WERI-Rb-1 (cell line): ENCODE measurements around the gene ZNF260.
A peak's percentile ranks its signal among the peaks of the same experiment; 100 is the strongest.

Experiments
- DNase-seq: peaks from one replicate; pipeline ENCODE4 v3.0.0-alpha.2; 2020
- H3K27ac ChIP-seq: fragments of 250-450 bp; sonication (Bioruptor Pico); 2 replicates; pipeline ENCODE4 v1.5.1; 2020; ENCODE audit warnings: mild to moderate bottlenecking, moderate library complexity
- H3K27me3 ChIP-seq: fragments of 250-450 bp; sonication (Bioruptor Pico); 2 replicates; pipeline ENCODE4 v1.5.1; 2021; ENCODE audit warnings: mild to moderate bottlenecking, low read depth, moderate library complexity; ENCODE audit not compliant: insufficient read depth, severe bottlenecking
- H3K36me3 ChIP-seq: fragments of 250-450 bp; sonication (Bioruptor Pico); 2 replicates; pipeline ENCODE4 v1.5.1; 2020; ENCODE audit warnings: mild to moderate bottlenecking, moderate library complexity
- H3K4me3 ChIP-seq: 2 replicates; pipeline ENCODE4 v1.5.1; 2011; ENCODE audit warnings: low read depth, mild to moderate bottlenecking, control low read depth, low read length
- H3K9me3 ChIP-seq: fragments of 250-450 bp; sonication (Bioruptor Pico); 2 replicates; pipeline ENCODE4 v1.5.1; 2021; ENCODE audit warnings: mild to moderate bottlenecking, moderate library complexity; ENCODE audit not compliant: severe bottlenecking
- TF ChIP-seq, protein P1 (sequence below): IDR thresholded peaks from 2 replicates; pipeline ENCODE4 v1.5.1; 2011; ENCODE audit warnings: low read depth, mild to moderate bottlenecking, control low read depth, inconsistent platforms, low read length

ZNF260 gene

DNA sequence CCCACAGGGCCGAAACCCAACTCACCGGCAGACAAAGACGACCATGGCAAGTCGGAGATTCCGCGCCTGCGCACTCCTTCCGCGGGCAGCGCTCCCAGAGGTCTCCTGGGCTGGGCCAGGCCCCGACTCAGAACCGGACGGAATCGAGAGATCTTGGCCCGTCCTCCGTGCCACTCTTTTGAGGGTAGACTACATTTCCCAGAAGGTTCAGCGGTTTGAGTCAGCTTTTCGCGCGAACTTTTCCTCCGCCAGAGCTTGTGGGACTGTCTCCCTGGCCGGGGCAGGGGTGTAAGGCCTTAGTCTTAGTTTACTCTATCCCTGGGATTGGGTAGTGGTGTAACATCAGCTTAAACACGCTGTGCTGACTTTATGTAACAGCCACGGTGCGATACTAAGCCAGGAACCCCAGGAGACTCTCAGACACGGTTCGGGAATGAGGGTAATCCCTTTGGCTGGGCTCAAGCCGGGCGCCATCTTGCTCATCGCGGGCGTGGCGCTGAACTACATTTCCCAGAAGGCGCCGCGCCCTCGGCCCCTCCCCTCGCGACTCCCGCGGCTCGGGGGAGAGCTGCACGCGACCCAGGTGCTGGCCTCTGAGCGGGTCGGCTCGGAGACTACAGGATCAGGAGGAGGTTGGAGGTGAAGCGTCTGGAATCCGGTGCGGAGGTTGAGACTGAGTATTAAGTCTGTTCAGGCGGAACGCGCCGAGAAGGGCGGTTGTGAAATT lies at the start of gene ZNF260:
TSS of gene ZNF260 (minus strand) at position 78 of the 727 bp plus-strand sequence. CDS start 13,033 bp downstream, outside the sequence.
- DNase-seq: peak; percentile 97
- Histone ChIP-seq H3K27ac (peak within 1 kb of the TSS; percentile 98), H3K36me3 (peaks cover 33% of the 10 kb centered on the region), H3K9me3 (no peaks in the 10 kb centered on the region), H3K4me3 (peak within 1 kb of the TSS; percentile 87), H3K27me3 (no peaks in the 10 kb centered on the region)
- TF ChIP-seq, protein P1, sequence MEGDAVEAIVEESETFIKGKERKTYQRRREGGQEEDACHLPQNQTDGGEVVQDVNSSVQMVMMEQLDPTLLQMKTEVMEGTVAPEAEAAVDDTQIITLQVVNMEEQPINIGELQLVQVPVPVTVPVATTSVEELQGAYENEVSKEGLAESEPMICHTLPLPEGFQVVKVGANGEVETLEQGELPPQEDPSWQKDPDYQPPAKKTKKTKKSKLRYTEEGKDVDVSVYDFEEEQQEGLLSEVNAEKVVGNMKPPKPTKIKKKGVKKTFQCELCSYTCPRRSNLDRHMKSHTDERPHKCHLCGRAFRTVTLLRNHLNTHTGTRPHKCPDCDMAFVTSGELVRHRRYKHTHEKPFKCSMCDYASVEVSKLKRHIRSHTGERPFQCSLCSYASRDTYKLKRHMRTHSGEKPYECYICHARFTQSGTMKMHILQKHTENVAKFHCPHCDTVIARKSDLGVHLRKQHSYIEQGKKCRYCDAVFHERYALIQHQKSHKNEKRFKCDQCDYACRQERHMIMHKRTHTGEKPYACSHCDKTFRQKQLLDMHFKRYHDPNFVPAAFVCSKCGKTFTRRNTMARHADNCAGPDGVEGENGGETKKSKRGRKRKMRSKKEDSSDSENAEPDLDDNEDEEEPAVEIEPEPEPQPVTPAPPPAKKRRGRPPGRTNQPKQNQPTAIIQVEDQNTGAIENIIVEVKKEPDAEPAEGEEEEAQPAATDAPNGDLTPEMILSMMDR: no peak

DNA sequence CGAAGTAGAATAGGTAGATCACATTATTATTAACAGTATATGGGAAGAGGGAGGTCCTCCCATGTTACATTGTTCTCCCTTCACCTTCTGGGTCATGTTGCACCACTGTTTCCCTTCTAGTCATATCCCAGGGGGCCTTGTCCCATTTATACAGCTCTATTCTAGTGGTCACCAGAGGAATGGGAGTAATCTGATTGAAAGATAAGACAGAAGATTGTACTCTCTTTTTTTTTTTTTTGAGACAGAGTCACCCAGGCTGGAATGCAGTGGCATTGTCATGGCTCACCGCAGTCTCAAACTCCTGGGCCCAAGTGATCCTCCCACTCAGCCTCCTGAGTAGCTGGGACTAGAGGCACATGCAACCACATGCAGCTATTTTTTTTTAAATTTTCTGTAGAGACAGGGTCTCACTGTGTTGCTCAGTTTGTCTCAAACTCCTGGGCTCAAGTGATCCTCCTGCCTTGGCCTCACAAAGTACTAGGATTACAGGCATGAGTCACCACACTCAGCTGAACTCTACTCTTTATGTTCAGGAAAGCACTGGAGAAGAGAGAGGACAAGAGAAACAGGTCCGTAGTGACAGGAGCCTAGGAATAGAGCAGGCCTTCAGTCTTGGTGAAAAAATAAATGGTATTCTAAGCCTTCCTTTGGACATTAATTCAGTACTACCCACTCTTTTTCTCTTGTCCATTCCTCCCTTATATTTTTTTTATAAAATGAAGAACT lies 49.4 kb upstream of the ZNF260 start:
- H3K27ac ChIP-seq: no peak overlapping the region
- no peak overlapping the region for H3K4me3 ChIP-seq
- H3K36me3 ChIP-seq: peaks cover 54% of the 10 kb centered on the region
- DNase-seq: no peak
- no peaks in the 10 kb centered on the region for H3K27me3 ChIP-seq
- TF ChIP-seq, protein P1: no peak
- H3K9me3 ChIP-seq: no peaks in the 10 kb centered on the region

- H3K36me3 ChIP-seq: peaks cover 45% of the 10 kb centered on the region
- DNase-seq: no peak
- no peak overlapping the region for H3K4me3 ChIP-seq
- TF ChIP-seq, protein P1: no peak
- H3K27ac ChIP-seq: peak overlapping the region; percentile 75; the same call in 1 of the 2 replicates
- no peaks in the 10 kb centered on the region for H3K27me3 ChIP-seq
- H3K9me3 ChIP-seq: no peaks in the 10 kb centered on the region
These were observed 46.7 kb upstream of the ZNF260 start for GRCh38 chr19:36574741-36575140.

DNA sequence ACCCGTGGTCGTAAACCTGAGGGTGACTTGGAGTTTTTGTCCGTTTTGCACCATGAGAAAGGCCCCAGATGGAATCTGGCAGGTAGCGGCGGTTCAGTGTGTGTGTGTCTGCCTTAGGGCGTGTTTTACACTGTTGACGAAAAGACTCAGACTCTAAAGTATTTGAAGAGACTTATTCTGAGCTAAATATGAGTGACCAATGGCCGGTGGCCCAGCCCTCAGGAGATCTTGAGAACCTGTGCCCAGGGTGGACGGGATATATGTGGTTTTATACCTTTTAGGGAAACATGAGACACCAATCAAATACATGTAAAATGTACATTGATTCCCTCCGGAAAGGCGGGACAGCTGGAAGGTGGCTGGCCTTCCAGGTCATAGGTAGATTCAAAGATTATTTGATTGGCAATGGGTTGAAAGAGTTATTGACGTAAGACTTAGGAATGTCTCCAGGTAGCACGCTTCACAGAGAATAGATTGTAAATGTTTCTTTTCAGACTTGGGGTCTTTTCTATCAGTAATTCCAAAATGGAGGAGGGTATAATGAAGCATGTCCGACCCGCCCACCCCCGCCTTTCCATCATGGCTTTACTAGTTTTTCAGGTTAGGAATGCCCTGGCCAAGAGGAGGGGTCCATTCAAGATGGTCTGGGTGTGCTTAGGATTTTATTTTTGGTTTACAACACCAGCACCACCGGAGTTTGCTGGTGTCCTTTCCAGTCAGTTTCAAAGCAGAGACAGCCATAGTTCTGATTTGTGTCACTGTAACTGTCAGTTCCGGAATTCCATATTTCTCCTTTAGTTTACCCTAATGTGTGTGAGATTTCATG lies 46.0 kb upstream of the ZNF260 start:
- peak overlapping the region; percentile 75 for H3K27ac ChIP-seq
- no peaks in the 10 kb centered on the region for H3K27me3 ChIP-seq
- TF ChIP-seq, protein P1: no peak
- H3K4me3 ChIP-seq: peak overlapping the region; percentile 97
- H3K9me3 ChIP-seq: no peaks in the 10 kb centered on the region
- H3K36me3 ChIP-seq: peaks cover 38% of the 10 kb centered on the region
- no peak for DNase-seq

- Histone ChIP-seq H3K27me3 (no peaks in the 10 kb centered on the region), H3K9me3 (no peaks in the 10 kb centered on the region), H3K36me3 (peaks cover 40% of the 10 kb centered on the region), H3K27ac (peak within 1 kb of the TSS; percentile 75), H3K4me3 (peak within 1 kb of the TSS; percentile 97)
- peak; percentile 91 for DNase-seq
- TF ChIP-seq, protein P1: no peak
These were observed 45.2 kb upstream of the ZNF260 start, which contains the start of gene ZNF529 for GRCh38 chr19:36573020-36573894. Gene ZNF529, minus strand, starts transcription at chr19:36573292. Its CDS starts 946 bp downstream, at chr19:36572346.
